H1 (cell line): ENCODE results near the gene ERICH6. TPM values are rescaled to one million over a fixed set of nuclear protein-coding genes. Genes with fewer than 3 reads are reported as not detected.

Experiments used
- CTCF ChIA-PET: fragments of 300-600 bp; sonication (Branson Sonifier 250); formaldehyde crosslinking; loops from one replicate; lab custom pipeline; 2021; ENCODE audit not compliant: partially characterized antibody; lab: Charles Lee
- POLR2A ChIA-PET: fragments of 300-600 bp; sonication (Branson Sonifier 250); formaldehyde crosslinking; loops from one replicate; lab custom pipeline; 2021; ENCODE audit warnings: inconsistent platforms; ENCODE audit not compliant: partially characterized antibody; lab: Charles Lee
- DNase-seq, 2 experiments: peaks; one replicate each; pipeline versions ENCODE4 v3.0.0 to v3.0.0-alpha.2; 2010 to 2022; ENCODE audit warnings: low spot score in 2 of 2, low read depth in 1 of 2, mixed read lengths in 1 of 2
- FAIRE-seq: peaks from 2 replicates; lab custom pipeline; 2011; peaks lifted over from hg19 to GRCh38; lab: Jason Lieb, UNC
- H2AFZ ChIP-seq: 2 replicates; pipeline ENCODE4 v1.8.1; 2012; ENCODE audit warnings: low read length, inconsistent platforms
- H2AK5ac ChIP-seq: 2 replicates; pipeline ENCODE4 v1.6.1; 2013; ENCODE audit warnings: low read depth, low read length
- H2BK120ac ChIP-seq: replicated peaks from 2 replicates; pipeline ENCODE3; 2013; ENCODE audit warnings: low read depth, low read length, inconsistent platforms
- H2BK12ac ChIP-seq: 2 replicates; pipeline ENCODE4 v1.6.1; 2013; ENCODE audit warnings: low read depth, low read length
- H2BK15ac ChIP-seq: 2 replicates; pipeline ENCODE4 v1.6.1; 2013; ENCODE audit warnings: low read length
- H2BK20ac ChIP-seq: 2 replicates; pipeline ENCODE4 v1.6.1; 2013; ENCODE audit warnings: low read length
- H2BK5ac ChIP-seq: 2 replicates; pipeline ENCODE4 v1.6.1; 2013; ENCODE audit warnings: low read depth, low read length
- H3K14ac ChIP-seq: 2 replicates; pipeline ENCODE4 v1.6.1; 2013; ENCODE audit warnings: inconsistent platforms; ENCODE audit not compliant: insufficient read length
- H3K18ac ChIP-seq: 2 replicates; pipeline ENCODE4 v1.6.1; 2013; ENCODE audit warnings: low read length; ENCODE audit errors: extremely low read depth
- H3K23ac ChIP-seq: 2 replicates; pipeline ENCODE4 v1.6.1; 2013; ENCODE audit warnings: inconsistent platforms; ENCODE audit not compliant: insufficient read length
- H3K23me2 ChIP-seq: 2 replicates; pipeline ENCODE4 v1.6.1; 2013; ENCODE audit warnings: low read depth, low read length
- H3K27ac ChIP-seq: 2 replicates; pipeline ENCODE4 v1.6.1; 2011; ENCODE audit warnings: low read depth, low read length, inconsistent platforms
- H3K27me3 ChIP-seq, 4 experiments: replicated peaks in 1 of 4; 1 replicate in 1 of 4; 2 replicates in 3 of 4; pipeline versions ENCODE4 v1.6.1 to v1.8.1; 2011 to 2013; ENCODE audit warnings: low read length in 3 of 4, mild to moderate bottlenecking in 3 of 4, inconsistent platforms in 2 of 4, mixed read lengths in 2 of 4, moderate library complexity in 1 of 4; ENCODE audit not compliant: control insufficient read depth in 3 of 4, insufficient read depth in 3 of 4; ENCODE audit errors: extremely low read depth in 1 of 4
- H3K36me3 ChIP-seq, 4 experiments: 2 replicates each; pipeline versions ENCODE4 v1.6.1 to v1.8.1; 2011 to 2013; ENCODE audit warnings: mild to moderate bottlenecking in 4 of 4, low read length in 3 of 4, moderate library complexity in 2 of 4, control low read depth in 1 of 4, inconsistent platforms in 1 of 4; ENCODE audit not compliant: insufficient read depth in 4 of 4, control insufficient read depth in 2 of 4
- H3K4ac ChIP-seq: replicated peaks from 2 replicates; pipeline ENCODE3; 2013; ENCODE audit warnings: low read length, low read depth, mixed read lengths, inconsistent platforms; ENCODE audit not compliant: insufficient read length
- H3K4me1 ChIP-seq, 4 experiments: replicated peaks in 1 of 4; 1 replicate in 1 of 4; 2 replicates in 3 of 4; pipeline versions ENCODE4 v1.6.1 to v1.8.1; 2011 to 2013; ENCODE audit warnings: low read length in 3 of 4, inconsistent platforms in 2 of 4, mixed read lengths in 1 of 4; ENCODE audit not compliant: insufficient read depth in 4 of 4, control insufficient read depth in 3 of 4
- H3K4me2 ChIP-seq, 2 experiments: 2 replicates each; pipeline versions ENCODE4 v1.6.1 to v1.8.1; 2011 to 2013; ENCODE audit warnings: low read depth in 2 of 2, low read length in 2 of 2, control low read depth in 1 of 2, inconsistent platforms in 1 of 2, mild to moderate bottlenecking in 1 of 2; ENCODE audit not compliant: insufficient read depth in 1 of 2
- H3K4me3 ChIP-seq, 4 experiments: fragments of 200-600, 300-600 bp in 1 of 4; sonication (generic), shearing (Covaris generic), sonication (Bioruptor Twin) in 1 of 4; 2 replicates each; pipeline versions ENCODE4 v1.5.1 to v1.8.1; 2011 to 2016; ENCODE audit warnings: low read length in 4 of 4, low read depth in 3 of 4, control low read depth in 2 of 4, inconsistent platforms in 2 of 4, mild to moderate bottlenecking in 2 of 4, mixed read lengths in 1 of 4, moderate library complexity in 1 of 4; ENCODE audit not compliant: insufficient read depth in 2 of 4; ENCODE audit errors: extremely low read depth in 1 of 4
- H3K56ac ChIP-seq: replicated peaks from 2 replicates; pipeline ENCODE3; 2013; ENCODE audit warnings: low read depth, mild to moderate bottlenecking, mixed read lengths, low read length, inconsistent platforms; ENCODE audit not compliant: insufficient read length
- H3K79me1 ChIP-seq: 2 replicates; pipeline ENCODE4 v1.6.1; 2013; ENCODE audit warnings: low read depth, low read length, control low read depth
- H3K79me2 ChIP-seq, 2 experiments: 2 replicates each; pipeline versions ENCODE4 v1.6.1 to v1.8.1; 2012 to 2013; ENCODE audit warnings: low read length in 2 of 2, mild to moderate bottlenecking in 2 of 2, inconsistent platforms in 1 of 2; ENCODE audit not compliant: insufficient read depth in 2 of 2, control insufficient read depth in 1 of 2
- H3K9ac ChIP-seq, 4 experiments: replicated peaks in 1 of 4; 1 replicate in 1 of 4; 2 replicates in 3 of 4; pipeline versions ENCODE4 v1.6.1 to v1.8.1; 2011 to 2013; ENCODE audit warnings: low read depth in 3 of 4, low read length in 3 of 4, control low read depth in 2 of 4, mild to moderate bottlenecking in 2 of 4, moderate library complexity in 2 of 4, inconsistent platforms in 1 of 4; ENCODE audit errors: extremely low read depth in 1 of 4
- H3K9me3 ChIP-seq, 2 experiments: 2 replicates each; pipeline versions ENCODE4 v1.6.1 to v1.8.1; 2012 to 2013; ENCODE audit warnings: mild to moderate bottlenecking in 2 of 2, moderate library complexity in 2 of 2, control low read depth in 1 of 2, inconsistent platforms in 1 of 2, low read depth in 1 of 2, low read length in 1 of 2, mixed read lengths in 1 of 2; ENCODE audit not compliant: insufficient read depth in 2 of 2
- H4K20me1 ChIP-seq, 2 experiments: replicated peaks in 1 of 2; 2 replicates each; pipeline versions ENCODE3 to v1.8.1; 2011 to 2013; ENCODE audit warnings: inconsistent platforms in 2 of 2, low read length in 2 of 2, mild to moderate bottlenecking in 1 of 2; ENCODE audit not compliant: insufficient read depth in 2 of 2, control insufficient read depth in 1 of 2
- H4K5ac ChIP-seq: 2 replicates; pipeline ENCODE4 v1.6.1; 2013; ENCODE audit warnings: low read length, low read depth, mixed read lengths, inconsistent platforms; ENCODE audit not compliant: insufficient read length
- H4K8ac ChIP-seq: 2 replicates; pipeline ENCODE4 v1.8.0; 2013; ENCODE audit warnings: mild to moderate bottlenecking, moderate library complexity, low read length, inconsistent platforms; ENCODE audit not compliant: insufficient read depth; ENCODE audit errors: extremely low read depth
- H4K91ac ChIP-seq: replicated peaks from 2 replicates; pipeline ENCODE3; 2013; ENCODE audit warnings: low read length, mixed read lengths, inconsistent platforms; ENCODE audit not compliant: insufficient read length
- ATF2 ChIP-seq: IDR thresholded peaks from 2 replicates; pipeline ENCODE4 v1.6.1; 2012; ENCODE audit warnings: low read length, inconsistent platforms
- CBX8 ChIP-seq: fragments of 300-800, 300-1000 bp; sonication (generic); IDR thresholded peaks from 2 replicates; pipeline ENCODE4 v1.7.1; 2016; ENCODE audit warnings: low read depth, low read length, borderline replicate concordance
- CHD1 ChIP-seq: IDR thresholded peaks from 2 replicates; pipeline ENCODE4 v1.6.1; 2012; ENCODE audit warnings: low read depth, low read length, improper control_type of control experiment
- EZH2 ChIP-seq: fragments of 200-600 bp; sonication (generic); IDR thresholded peaks from 2 replicates; pipeline ENCODE4 v1.7.1; 2012; ENCODE audit warnings: low read depth, mild to moderate bottlenecking, moderate library complexity, low read length, inconsistent platforms; ENCODE audit not compliant: severe bottlenecking
- NRF1 ChIP-seq: IDR thresholded peaks from 2 replicates; pipeline ENCODE4 v1.6.1; 2011; ENCODE audit warnings: mild to moderate bottlenecking, low read depth, low read length, improper control_type of control experiment
- RAD21 ChIP-seq, 2 experiments: IDR thresholded peaks in 1 of 2; conservative IDR thresholded peaks in 1 of 2; 2 replicates each; pipeline ENCODE4 v1.6.1; 2011; ENCODE audit warnings: low read depth in 2 of 2, low read length in 2 of 2, improper control_type of control experiment in 1 of 2, inconsistent platforms in 1 of 2, mild to moderate bottlenecking in 1 of 2, moderate library complexity in 1 of 2
- SIN3A ChIP-seq, 2 experiments: IDR thresholded peaks in 1 of 2; conservative IDR thresholded peaks in 1 of 2; 2 replicates each; pipeline ENCODE4 v1.6.1; 2011 to 2012; ENCODE audit warnings: low read length in 2 of 2, improper control_type of control experiment in 1 of 2, low read depth in 1 of 2, mild to moderate bottlenecking in 1 of 2
- TAF1 ChIP-seq: IDR thresholded peaks from 2 replicates; pipeline ENCODE4 v1.6.1; 2011; ENCODE audit warnings: mild to moderate bottlenecking, low read depth, low read length
- TAF7 ChIP-seq: optimal IDR thresholded peaks from 2 replicates; pipeline ENCODE3; 2011; ENCODE audit warnings: low read depth, mild to moderate bottlenecking, inconsistent platforms, low read length, moderate library complexity, borderline replicate concordance
- TCF12 ChIP-seq: IDR thresholded peaks from 2 replicates; pipeline ENCODE4 v1.6.1; 2011; ENCODE audit warnings: low read depth, mild to moderate bottlenecking, low read length
- WGBS, 2 experiments: shearing (Covaris generic) in 1 of 2; methylation state at CpG; one replicate each; pipeline versions ENCODE4 v1.1.6 to v1.1.7; 2013 to 2015; ENCODE audit warnings: low lambda C conversion rate in 2 of 2, mixed read lengths in 2 of 2, inconsistent platforms in 1 of 2, low coverage in 1 of 2, missing lambda C conversion rate in 1 of 2; ENCODE audit not compliant: insufficient replicate concordance in 2 of 2, insufficient coverage in 1 of 2, insufficient read length in 1 of 2; ENCODE audit errors: extremely low coverage in 1 of 2, missing lambda C conversion rate in 1 of 2; 5-methylcytosine and 5-hydroxymethylcytosine counted together
- polyA plus RNA-seq, 7 experiments: library from polyadenylated mRNA; depleted of rRNA in 3 of 7; stranded (reverse) in 5 of 7; unstranded in 2 of 7; fragments of >200 nt in 5 of 7; fragments of 200-250 nt in 2 of 7; gene quantifications; 1 replicate in 5 of 7; 2 replicates in 1 of 7; 4 replicates in 1 of 7; pipeline versions ENCODE4 v1.2.1 to v1.2.3, GENCODE V29; 2011 to 2013; ENCODE audit warnings: missing spikeins in 2 of 7, mixed read lengths in 2 of 7
- total RNA-seq: library from RNA; stranded (reverse); fragmentation: NEBNext Ultra II Directional; extraction: Animal tissue kit (Norgen Biotek cat#: 25700); gene quantifications from 2 replicates; pipeline ENCODE4 v1.2.1, GENCODE V29; 2021

The ERICH6 gene
- total and polyA plus RNA-seq, 2 of the 8 experiments (the other 6 are each of a cell fraction or from before 2014, with no cell fraction given): not detected

GRCh38 chr3:150626148-150626930, 77.4 kb downstream of the ERICH6 start:
- no peaks in the 10 kb centered on the region for H4K20me1 ChIP-seq
- CTCF ChIA-PET: interaction anchor here (1.2 kb wide), 1 partner anchor 9 kb away, joined by 4 read pairs; no protein-coding TSS in a partner anchor
- peaks cover 0 to 56% (median 17%) of the 10 kb centered on the region in 4 experiments; a peak in 6 of 8 replicates for H3K36me3 ChIP-seq
- H4K5ac ChIP-seq: no peak overlapping the region
- H3K9me3 ChIP-seq: no peaks in the 10 kb centered on the region
- H3K23me2 ChIP-seq: no peaks in the 10 kb centered on the region
- H2AFZ ChIP-seq: no peak overlapping the region
- no peak for FAIRE-seq
- no peak overlapping the region for H2AK5ac ChIP-seq
- no peak overlapping the region for H3K9ac ChIP-seq
- no peaks in the 10 kb centered on the region; a peak in 1 of 7 replicates for H3K4me1 ChIP-seq
- no peak overlapping the region for H2BK5ac ChIP-seq
- no peak overlapping the region for H3K4me2 ChIP-seq
- WGBS, 2 experiments: 88% methylated on average over 2 of the region's 2 CpGs; no CpG with 5 or more reads in 1 of the 2 experiments
- no peak overlapping the region for H3K14ac ChIP-seq
- H3K4ac ChIP-seq: no peak overlapping the region
- no peak overlapping the region for H3K27ac ChIP-seq
- peaks cover 0 to 19% of the 10 kb centered on the region in 2 experiments; a peak in 2 of 4 replicates for H3K79me2 ChIP-seq
- no peak overlapping the region for H2BK15ac ChIP-seq
- H4K8ac ChIP-seq: no peak overlapping the region
- H3K79me1 ChIP-seq: no peaks in the 10 kb centered on the region
- no peak overlapping the region for H2BK12ac ChIP-seq
- H3K18ac ChIP-seq: no peak overlapping the region
- no peak overlapping the region for H3K56ac ChIP-seq
- no peak overlapping the region for H2BK120ac ChIP-seq
- H3K27me3 ChIP-seq: no peaks in the 10 kb centered on the region
- no peak for DNase-seq
- H3K23ac ChIP-seq: no peak overlapping the region
- POLR2A ChIA-PET: interaction anchor here (1.4 kb wide), 1 partner anchor 9 kb away, joined by 7 read pairs; no protein-coding TSS in a partner anchor
- H4K91ac ChIP-seq: no peak overlapping the region
- no peak overlapping the region for H3K4me3 ChIP-seq
- no peak overlapping the region for H2BK20ac ChIP-seq
- TF ChIP-seq TAF1 (no peak), TCF12 (no peak), TAF7 (no peak), EZH2 (no peak), SIN3A (conservative IDR thresholded peaks at IDR 0.05 in 1 of 2, IDR thresholded peaks at IDR 0.05 in 1 of 2; ENCODE audit: low read depth in 1 of 2, low read length in 2 of 2) (no peak), ATF2 (no peak), NRF1 (no peak), CBX8 (no peak), RAD21 (IDR thresholded peaks at IDR 0.05 in 1 of 2, conservative IDR thresholded peaks at IDR 0.05 in 1 of 2; ENCODE audit: low read depth in 2 of 2, low read length in 2 of 2) (no peak), CHD1 (no peak)
